Measurements from ENCODE around the gene KRTAP15-1. TPM values are rescaled to one million over a fixed set of nuclear protein-coding genes. Genes with fewer than 3 reads are reported as not detected.
A peak's percentile ranks its signal among the peaks of the same experiment; 100 is the strongest.

The KRTAP15-1 gene, protein sequence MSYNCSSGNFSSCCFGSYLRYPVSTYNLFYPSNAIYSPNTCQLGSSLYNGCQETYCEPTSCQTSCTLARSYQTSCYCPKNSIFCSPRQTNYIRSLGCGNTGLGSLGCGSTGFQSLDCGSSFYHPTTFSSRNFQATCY
- total RNA-seq (ENCODE audit: low replicate concordance) = not detected in 2 replicates
- long read RNA-seq = 0 reads

DNA sequence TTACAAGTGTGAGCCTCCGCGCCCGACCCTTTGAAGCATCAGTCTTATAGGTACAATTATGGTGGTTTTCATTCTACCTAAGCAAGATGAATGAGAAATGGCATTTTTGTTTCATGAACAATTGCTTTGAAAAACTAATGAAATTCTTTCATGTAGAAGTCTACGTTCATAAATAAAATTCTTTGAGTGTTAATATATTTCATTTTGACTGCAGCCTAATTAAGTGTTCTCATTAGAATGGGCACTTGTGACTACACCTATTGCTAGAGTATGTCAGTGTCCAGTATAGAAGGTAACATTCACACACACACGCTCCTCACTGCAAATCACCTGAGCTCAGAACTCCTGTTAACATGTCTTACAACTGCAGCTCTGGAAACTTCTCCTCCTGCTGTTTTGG, at the start of gene KRTAP15-1:
TSS of gene KRTAP15-1 (plus strand) at position 301 of the 400 bp plus-strand sequence. CDS start at position 354, 53 bp downstream.
- Mint-ChIP-seq H3K4me1 (ENCODE audit: unreplicated experiment) (peaks cover 6% of the 10 kb centered on the region), H3K27ac (no peak within 1 kb of the TSS), H3K27me3 (no peaks in the 10 kb centered on the region), H3K9me3 (peaks cover 5% of the 10 kb centered on the region), H3K36me3 (no peaks in the 10 kb centered on the region), H3K4me3 (no peak within 1 kb of the TSS)
- DNase-seq (ENCODE audit: extremely low spot score, unreplicated experiment) = no peak
- TF ChIP-seq CTCF (conservative IDR thresholded peaks at IDR 0.05) = no peak

DNA sequence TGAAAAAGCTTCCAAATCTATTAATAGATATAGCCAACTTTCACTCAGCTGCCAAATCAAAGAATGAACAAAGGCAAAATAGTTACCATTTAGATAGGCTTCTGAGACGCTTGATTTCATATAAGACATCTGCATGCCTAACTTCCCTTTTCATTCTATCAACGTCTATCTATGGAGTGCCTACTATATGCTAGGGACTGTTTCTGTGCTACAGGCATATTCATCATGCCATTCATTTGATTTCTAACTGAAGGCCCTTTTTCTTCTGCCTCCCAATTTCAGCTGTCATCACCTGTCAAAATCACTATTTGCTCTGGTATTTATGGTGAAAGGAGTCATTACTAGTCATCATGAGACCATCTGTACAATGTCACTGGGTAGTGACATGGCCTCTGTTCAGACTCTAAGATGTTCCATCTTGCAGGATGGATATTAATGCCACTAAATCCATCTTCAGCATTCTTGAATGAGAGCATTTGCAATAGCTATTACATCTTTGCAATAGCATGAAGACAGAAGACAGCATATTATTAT, 48.5 kb upstream of the KRTAP15-1 start:
- no peak for TF ChIP-seq CTCF (conservative IDR thresholded peaks at IDR 0.05)
- no peak for DNase-seq (ENCODE audit: extremely low spot score, unreplicated experiment)
- H3K27me3 Mint-ChIP-seq = peaks cover 25% of the 10 kb centered on the region
- H3K9me3 Mint-ChIP-seq = peaks cover 21% of the 10 kb centered on the region
- no peak overlapping the region for H3K4me3 Mint-ChIP-seq
- H3K36me3 Mint-ChIP-seq = no peaks in the 10 kb centered on the region
- H3K4me1 Mint-ChIP-seq (ENCODE audit: unreplicated experiment) = no peaks in the 10 kb centered on the region
- no peak overlapping the region for H3K27ac Mint-ChIP-seq

GRCh38 chr21:30395731-30396130, 44.3 kb upstream of the KRTAP15-1 start, which contains the start of gene KRTAP13-1:
Gene KRTAP13-1 (plus strand): TSS chr21:30396031. CDS start chr21:30396087, 56 bp downstream.
- no peak within 1 kb of the TSS for H3K27ac Mint-ChIP-seq
- no peaks in the 10 kb centered on the region for H3K4me1 Mint-ChIP-seq (ENCODE audit: unreplicated experiment)
- no peaks in the 10 kb centered on the region for H3K36me3 Mint-ChIP-seq
- DNase-seq (ENCODE audit: extremely low spot score, unreplicated experiment) = no peak
- no peak within 1 kb of the TSS for H3K4me3 Mint-ChIP-seq
- peaks cover 11% of the 10 kb centered on the region for H3K9me3 Mint-ChIP-seq
- peaks cover 14% of the 10 kb centered on the region for H3K27me3 Mint-ChIP-seq
- no peak for TF ChIP-seq CTCF (conservative IDR thresholded peaks at IDR 0.05)

DNA sequence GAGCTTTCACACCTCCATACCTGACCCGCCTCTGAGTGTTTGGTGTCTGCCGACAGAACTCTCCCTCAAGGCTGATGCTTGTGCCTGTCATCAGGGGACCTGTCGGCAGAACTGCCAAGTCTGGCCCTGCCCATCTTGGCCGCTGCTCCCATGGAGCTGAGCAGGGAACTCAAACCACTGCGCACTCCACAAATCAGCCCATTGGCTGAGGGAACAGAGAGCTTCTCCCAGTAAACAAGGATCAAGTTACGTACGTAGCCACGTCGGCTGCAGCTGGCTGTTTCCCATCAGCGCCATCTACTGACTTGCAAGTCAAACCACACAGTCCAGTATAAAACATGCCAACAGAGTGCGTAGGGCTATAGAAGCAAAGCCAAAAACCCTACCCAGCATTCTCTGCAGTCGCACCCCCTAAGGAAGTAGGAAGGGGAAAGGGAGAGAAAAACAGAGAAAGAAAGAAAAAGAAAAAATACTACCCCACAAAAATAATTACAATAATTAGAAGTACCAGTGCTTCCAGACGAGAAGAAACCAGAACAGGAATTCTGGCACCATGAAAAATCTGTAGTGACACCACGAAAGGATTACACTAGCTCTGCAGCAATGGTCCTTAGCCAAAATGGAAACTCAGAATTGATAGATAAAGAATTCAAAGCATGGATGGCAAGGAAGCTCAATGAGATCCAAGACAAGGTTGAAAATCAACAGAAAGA, 31.1 kb upstream of the KRTAP15-1 start:
- TF ChIP-seq CTCF (conservative IDR thresholded peaks at IDR 0.05) = peak; percentile 70
- DNase-seq (ENCODE audit: extremely low spot score, unreplicated experiment) = no peak
- peaks cover 5% of the 10 kb centered on the region for H3K4me1 Mint-ChIP-seq (ENCODE audit: unreplicated experiment)
- peaks cover 5% of the 10 kb centered on the region for H3K36me3 Mint-ChIP-seq
- H3K27me3 Mint-ChIP-seq = peaks cover 8% of the 10 kb centered on the region
- peaks cover 7% of the 10 kb centered on the region for H3K9me3 Mint-ChIP-seq
- peak overlapping the region; percentile 25 for H3K27ac Mint-ChIP-seq
- peak overlapping the region; percentile 74 for H3K4me3 Mint-ChIP-seq

DNA sequence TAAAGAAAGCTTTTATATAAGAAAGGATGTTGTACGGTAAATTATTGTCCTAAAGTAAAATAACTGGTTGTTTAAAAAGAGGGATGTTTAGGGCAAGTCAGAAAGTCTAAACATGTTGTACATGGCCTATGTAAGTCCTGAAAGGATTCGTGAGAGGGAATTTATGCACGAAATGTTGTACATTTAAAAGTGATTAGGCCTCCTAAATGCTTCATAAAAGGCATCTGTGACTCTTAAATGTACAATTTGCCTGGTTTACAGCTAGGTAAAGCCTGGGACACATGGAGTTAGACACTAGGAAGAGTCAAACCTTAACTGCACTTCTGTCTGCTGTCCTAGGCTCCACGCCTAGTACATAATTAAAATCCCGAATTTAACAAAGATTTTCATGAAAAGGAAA, 24.1 kb upstream of the KRTAP15-1 start:
- Mint-ChIP-seq H3K27me3 (peaks cover 3% of the 10 kb centered on the region), H3K4me3 (no peak overlapping the region), H3K27ac (no peak overlapping the region), H3K9me3 (peaks cover 4% of the 10 kb centered on the region), H3K4me1 (ENCODE audit: unreplicated experiment) (no peaks in the 10 kb centered on the region), H3K36me3 (no peaks in the 10 kb centered on the region)
- TF ChIP-seq CTCF (conservative IDR thresholded peaks at IDR 0.05) = no peak
- DNase-seq (ENCODE audit: extremely low spot score, unreplicated experiment) = no peak
